Trophoblast cell (in vitro differentiated cells and primary cell): ENCODE measurements around the gene SRCAP.

Source experiments
- DNase-seq, 2 donors: peaks; one replicate each; pipeline ENCODE4 v3.0.0-alpha.2; 2016
- H2AFZ ChIP-seq: 2 replicates; pipeline ENCODE4 v1.6.1; 2013; ENCODE audit warnings: low read length, moderate library complexity, mild to moderate bottlenecking; ENCODE audit not compliant: insufficient read depth, poor library complexity
- H2AK5ac ChIP-seq: 2 replicates; pipeline ENCODE4 v1.6.1; 2013; ENCODE audit warnings: mild to moderate bottlenecking, low read length
- H2BK120ac ChIP-seq: 2 replicates; pipeline ENCODE4 v1.6.1; 2013; ENCODE audit warnings: low read length, mild to moderate bottlenecking, moderate library complexity; ENCODE audit not compliant: insufficient read depth, poor library complexity
- H2BK12ac ChIP-seq: 2 replicates; pipeline ENCODE4 v1.6.1; 2013; ENCODE audit warnings: mild to moderate bottlenecking, low read length, moderate library complexity
- H2BK5ac ChIP-seq: 2 replicates; pipeline ENCODE4 v1.6.1; 2013; ENCODE audit warnings: low read length, low read depth, moderate library complexity, mild to moderate bottlenecking; ENCODE audit not compliant: poor library complexity
- H3K14ac ChIP-seq: 2 replicates; pipeline ENCODE4 v1.6.1; 2013; ENCODE audit warnings: mild to moderate bottlenecking, low read length
- H3K18ac ChIP-seq: 2 replicates; pipeline ENCODE4 v1.6.1; 2013; ENCODE audit warnings: mild to moderate bottlenecking, low read length
- H3K23ac ChIP-seq: 2 replicates; pipeline ENCODE4 v1.6.1; 2013; ENCODE audit warnings: low read length
- H3K27ac ChIP-seq: 2 replicates; pipeline ENCODE4 v1.5.1; 2013; ENCODE audit warnings: low read depth, mild to moderate bottlenecking, inconsistent platforms, low read length, moderate library complexity
- H3K27me3 ChIP-seq: 2 replicates; pipeline ENCODE4 v1.6.1; 2013; ENCODE audit warnings: inconsistent platforms, mild to moderate bottlenecking, low read length, moderate library complexity; ENCODE audit not compliant: insufficient read depth
- H3K36me3 ChIP-seq, 2 experiments: 1 replicate in 1 of 2; 2 replicates in 1 of 2; pipeline ENCODE4 v1.6.1; 2013; ENCODE audit warnings: low read length in 2 of 2, mild to moderate bottlenecking in 2 of 2, moderate library complexity in 1 of 2; ENCODE audit not compliant: insufficient read depth in 2 of 2, control insufficient read depth in 1 of 2
- H3K4ac ChIP-seq: 2 replicates; pipeline ENCODE4 v1.6.1; 2013; ENCODE audit warnings: low read depth, mild to moderate bottlenecking, low read length, moderate library complexity
- H3K4me1 ChIP-seq, 2 experiments: 1 replicate in 1 of 2; 2 replicates in 1 of 2; pipeline ENCODE4 v1.6.1; 2013; ENCODE audit warnings: low read length in 2 of 2, mild to moderate bottlenecking in 2 of 2, moderate library complexity in 1 of 2; ENCODE audit not compliant: insufficient read depth in 2 of 2, control insufficient read depth in 1 of 2
- H3K4me2 ChIP-seq: 2 replicates; pipeline ENCODE4 v1.6.1; 2013; ENCODE audit warnings: inconsistent platforms, mild to moderate bottlenecking, low read length, moderate library complexity
- H3K4me3 ChIP-seq: 2 replicates; pipeline ENCODE4 v1.5.1; 2013; ENCODE audit warnings: mild to moderate bottlenecking, low read depth, low read length, inconsistent platforms
- H3K79me1 ChIP-seq: one replicate; pipeline ENCODE4 v1.6.1; 2013; ENCODE audit warnings: low read length
- H3K79me2 ChIP-seq: 2 replicates; pipeline ENCODE4 v1.6.1; 2013; ENCODE audit warnings: low read length, mild to moderate bottlenecking; ENCODE audit not compliant: control insufficient read depth, insufficient read depth, poor library complexity
- H3K9ac ChIP-seq: 2 replicates; pipeline ENCODE4 v1.6.1; 2013; ENCODE audit warnings: mild to moderate bottlenecking, low read length
- H3K9me3 ChIP-seq: 2 replicates; pipeline ENCODE4 v1.6.1; 2013; ENCODE audit warnings: low read depth, mild to moderate bottlenecking, control low read depth, inconsistent platforms, low read length; ENCODE audit not compliant: insufficient read depth
- H4K12ac ChIP-seq: 2 replicates; pipeline ENCODE4 v1.6.1; 2013; ENCODE audit warnings: low read depth, mild to moderate bottlenecking, low read length, moderate library complexity
- H4K8ac ChIP-seq: 2 replicates; pipeline ENCODE4 v1.6.1; 2013; ENCODE audit warnings: low read depth, mild to moderate bottlenecking, low read length, moderate library complexity
- H4K91ac ChIP-seq: one replicate; pipeline ENCODE4 v1.6.1; 2013; ENCODE audit warnings: low read depth, mild to moderate bottlenecking, low read length, moderate library complexity
- WGBS: extraction: QIAGEN DNeasy Blood & Tissue Kit; methylation state at CpG from one replicate; pipeline ENCODE4 v1.1.7; 2013; ENCODE audit warnings: missing lambda C conversion rate; ENCODE audit not compliant: insufficient read length, insufficient coverage; ENCODE audit errors: extremely low coverage; 5-methylcytosine and 5-hydroxymethylcytosine counted together

The SRCAP gene

GRCh38 chr16:30744183-30744582, 45.2 kb downstream of the SRCAP start:
- no peak overlapping the region for H3K18ac ChIP-seq
- no peaks in the 10 kb centered on the region for H3K27me3 ChIP-seq
- no peaks in the 10 kb centered on the region for H3K9me3 ChIP-seq
- no peak overlapping the region for H2BK12ac ChIP-seq
- no peak overlapping the region for H3K9ac ChIP-seq
- no peak overlapping the region for H2BK5ac ChIP-seq
- H3K79me2 ChIP-seq, result peaks cover 6% of the 10 kb centered on the region
- WGBS, result no CpG with 5 or more reads among the region's 2 CpGs
- no peak overlapping the region for H3K14ac ChIP-seq
- H3K4ac ChIP-seq, result no peak overlapping the region
- H3K79me1 ChIP-seq, result peaks cover 16% of the 10 kb centered on the region
- DNase-seq, result no peak
- no peak overlapping the region for H3K4me3 ChIP-seq
- H2AK5ac ChIP-seq, result no peak overlapping the region
- no peak overlapping the region for H2AFZ ChIP-seq
- H3K36me3 ChIP-seq, result peaks cover 17 to 26% of the 10 kb centered on the region in 2 experiments
- H3K27ac ChIP-seq, result no peak overlapping the region
- H4K12ac ChIP-seq, result no peak overlapping the region
- H4K91ac ChIP-seq, result no peak overlapping the region
- H3K23ac ChIP-seq, result no peak overlapping the region
- H2BK120ac ChIP-seq, result no peak overlapping the region
- no peak overlapping the region for H3K4me2 ChIP-seq
- peaks cover 9 to 26% of the 10 kb centered on the region in 2 experiments for H3K4me1 ChIP-seq
- H4K8ac ChIP-seq, result no peak overlapping the region

- Histone ChIP-seq H3K23ac (no peak overlapping the region), H4K91ac (no peak overlapping the region), H3K27ac (no peak overlapping the region), H3K79me2 (peaks cover 10% of the 10 kb centered on the region), H3K4ac (no peak overlapping the region), H3K36me3 (peaks cover 14 to 22% of the 10 kb centered on the region in 2 experiments), H3K9me3 (no peaks in the 10 kb centered on the region), H2AFZ (no peak overlapping the region), H2BK5ac (no peak overlapping the region), H3K4me1 (peaks cover 9 to 20% of the 10 kb centered on the region in 2 experiments), H2AK5ac (no peak overlapping the region), H3K14ac (no peak overlapping the region), H3K18ac (no peak overlapping the region), H2BK12ac (no peak overlapping the region), H3K27me3 (no peaks in the 10 kb centered on the region), H3K4me3 (no peak overlapping the region), H2BK120ac (no peak overlapping the region), H3K79me1 (peaks cover 16% of the 10 kb centered on the region), H4K8ac (no peak overlapping the region), H3K9ac (no peak overlapping the region), H3K4me2 (no peak overlapping the region), H4K12ac (no peak overlapping the region)
- no peak for DNase-seq
- WGBS, result no CpG with 5 or more reads among the region's 2 CpGs
These were observed 46.1 kb downstream of the SRCAP start for GRCh38 chr16:30745082-30745481.

GRCh38 chr16:30746638-30747175, 47.7 kb downstream of the SRCAP start:
- Histone ChIP-seq H3K4me1 (peaks cover 1 to 8% of the 10 kb centered on the region in 2 experiments), H4K8ac (no peak overlapping the region), H3K4me2 (no peak overlapping the region), H4K91ac (no peak overlapping the region), H3K18ac (no peak overlapping the region), H3K79me1 (peaks cover 8% of the 10 kb centered on the region), H2BK5ac (no peak overlapping the region), H3K23ac (no peak overlapping the region), H3K4me3 (no peak overlapping the region), H3K14ac (no peak overlapping the region), H3K9ac (no peak overlapping the region), H2AFZ (no peak overlapping the region), H2BK12ac (no peak overlapping the region), H3K27ac (no peak overlapping the region), H2BK120ac (no peak overlapping the region), H3K79me2 (peaks cover 9% of the 10 kb centered on the region), H2AK5ac (no peak overlapping the region), H4K12ac (no peak overlapping the region), H3K4ac (no peak overlapping the region), H3K27me3 (no peaks in the 10 kb centered on the region), H3K36me3 (peaks cover 27 to 35% of the 10 kb centered on the region in 2 experiments), H3K9me3 (no peaks in the 10 kb centered on the region)
- no CpG with 5 or more reads among the region's 9 CpGs for WGBS
- DNase-seq, result no peak

GRCh38 chr16:30747331-30747730, 48.4 kb downstream of the SRCAP start:
- Histone ChIP-seq H2AK5ac (no peak overlapping the region), H3K18ac (no peak overlapping the region), H4K12ac (no peak overlapping the region), H4K8ac (peak overlapping the region; percentile 91), H2AFZ (no peak overlapping the region), H3K4me3 (no peak overlapping the region), H3K79me1 (peaks cover 6% of the 10 kb centered on the region), H4K91ac (no peak overlapping the region), H2BK5ac (no peak overlapping the region), H3K4ac (no peak overlapping the region), H2BK12ac (no peak overlapping the region), H3K23ac (no peak overlapping the region), H3K79me2 (peaks cover 8% of the 10 kb centered on the region), H3K14ac (no peak overlapping the region), H3K27me3 (no peaks in the 10 kb centered on the region), H3K4me1 (peaks cover 0 to 4% of the 10 kb centered on the region in 2 experiments), H3K36me3 (peaks cover 30 to 36% of the 10 kb centered on the region in 2 experiments), H3K9ac (peak overlapping the region; percentile 80), H2BK120ac (no peak overlapping the region), H3K9me3 (no peaks in the 10 kb centered on the region), H3K27ac (peak overlapping the region; percentile 70), H3K4me2 (peak overlapping the region; percentile 76)
- peak; percentile 50 to 76 for DNase-seq
- WGBS, result no CpG with 5 or more reads among the region's 3 CpGs
